HG02678 (cell line): ENCODE data around the gene GRAMD1B.

Experiments
- ATAC-seq: cut with Tn5 transposase; IDR thresholded peaks from one replicate; pipeline ENCODE4 v1.9.1; 2021; ENCODE audit warnings: mild to moderate bottlenecking, moderate library complexity; ENCODE audit not compliant: unreplicated experiment

GRAMD1B gene

DNA sequence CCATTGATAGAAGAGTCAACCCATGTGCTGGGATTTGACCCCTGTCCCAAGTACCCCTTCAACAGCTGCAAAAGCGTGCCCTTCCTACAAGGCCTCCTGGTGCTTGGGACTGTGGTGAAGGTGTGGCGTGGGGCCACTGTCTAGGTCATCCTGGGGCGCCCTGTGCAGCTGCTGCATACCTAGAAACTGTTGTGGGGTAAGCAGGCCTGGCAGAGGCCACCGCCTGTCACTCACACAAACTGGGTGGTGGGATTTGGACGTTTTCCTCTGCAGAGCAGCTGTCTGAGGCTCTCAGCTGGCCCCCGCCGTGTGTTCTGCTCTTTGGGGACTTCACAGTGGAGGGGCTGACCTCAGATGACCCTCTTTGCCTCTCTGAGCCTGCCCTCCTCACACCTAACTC is 154.7 kb downstream of the GRAMD1B start:
- ATAC-seq: no peak

DNA sequence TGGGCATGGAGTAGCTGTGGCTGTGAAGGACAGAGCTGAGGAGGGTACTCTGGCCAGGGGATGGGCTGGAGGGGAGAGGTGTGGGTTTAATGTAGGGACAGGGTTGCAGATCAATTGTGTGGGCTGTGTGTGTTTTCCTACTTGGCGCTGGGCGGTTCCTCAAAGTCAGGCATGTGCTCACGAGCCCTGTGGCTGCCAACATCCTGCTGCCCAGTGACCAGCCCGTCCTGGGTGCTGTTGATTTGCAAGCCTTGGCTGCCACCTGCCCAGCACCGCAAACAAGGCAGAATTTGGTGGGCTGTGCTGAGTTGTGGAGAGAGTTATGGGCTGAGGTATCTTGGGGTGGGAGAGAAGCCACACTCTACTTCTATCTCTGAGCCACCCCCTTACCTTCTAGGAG is 155.1 kb downstream of the GRAMD1B start:
- no peak for ATAC-seq

DNA sequence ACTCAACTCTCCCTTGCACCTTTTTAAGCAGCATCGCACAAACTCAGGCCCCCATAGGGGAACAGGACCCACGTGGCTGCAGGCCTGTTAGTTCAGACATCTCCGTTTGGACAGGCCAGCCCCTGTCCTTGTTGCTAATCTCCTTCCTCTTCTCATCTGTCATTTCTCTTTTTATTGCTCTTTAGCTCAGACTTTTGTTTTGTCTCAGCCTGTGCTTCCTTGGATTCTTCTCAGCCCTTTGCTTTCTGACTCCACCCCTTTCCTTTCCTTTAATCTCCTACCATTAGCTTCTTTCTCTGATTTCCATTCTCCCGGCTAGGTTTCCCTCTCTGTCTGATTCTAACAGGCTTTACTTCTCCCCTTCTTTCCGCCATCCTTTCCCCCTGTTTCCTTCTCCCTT is 155.6 kb downstream of the GRAMD1B start:
- ATAC-seq: no peak

DNA sequence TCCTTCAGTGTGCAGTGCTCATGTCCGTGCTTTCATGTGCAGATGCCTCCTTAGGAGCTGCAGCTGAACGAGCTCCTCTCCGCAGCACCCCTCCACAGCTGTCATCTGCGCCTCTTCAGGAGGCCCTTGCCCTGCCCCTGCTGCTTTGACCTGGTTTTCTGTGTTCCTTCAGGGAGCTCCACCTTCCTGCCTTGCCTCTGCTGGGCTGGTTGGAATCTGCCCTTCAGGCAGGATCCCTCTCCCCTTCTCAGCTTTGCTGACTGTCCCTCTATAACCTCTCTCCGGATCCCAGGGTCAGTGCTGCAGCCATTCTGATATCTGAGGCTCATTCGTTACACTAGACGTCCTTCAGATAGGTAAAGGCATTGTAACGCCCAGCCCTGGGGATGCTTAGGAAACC is 156.5 kb downstream of the GRAMD1B start:
- no peak for ATAC-seq

DNA sequence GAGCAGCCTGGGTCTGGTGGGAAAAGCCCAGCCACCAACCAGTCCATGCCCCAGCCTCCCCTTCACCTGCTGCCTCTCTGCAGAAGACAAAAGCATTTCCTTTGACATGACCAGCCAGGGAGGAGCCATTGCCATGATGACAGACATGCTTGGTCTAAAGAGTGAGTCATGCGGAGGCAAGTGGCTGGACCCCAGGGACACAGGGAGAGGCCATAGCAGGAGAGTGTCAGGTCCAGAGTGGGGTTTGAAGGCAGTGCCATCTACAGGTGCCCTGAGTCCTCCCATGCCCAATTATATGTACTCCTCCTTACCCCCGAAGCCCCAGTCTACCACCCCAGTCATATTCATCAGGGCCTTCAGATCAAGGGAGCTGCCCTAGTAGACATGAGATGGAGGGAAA is 157.0 kb downstream of the GRAMD1B start:
- ATAC-seq: no peak

DNA sequence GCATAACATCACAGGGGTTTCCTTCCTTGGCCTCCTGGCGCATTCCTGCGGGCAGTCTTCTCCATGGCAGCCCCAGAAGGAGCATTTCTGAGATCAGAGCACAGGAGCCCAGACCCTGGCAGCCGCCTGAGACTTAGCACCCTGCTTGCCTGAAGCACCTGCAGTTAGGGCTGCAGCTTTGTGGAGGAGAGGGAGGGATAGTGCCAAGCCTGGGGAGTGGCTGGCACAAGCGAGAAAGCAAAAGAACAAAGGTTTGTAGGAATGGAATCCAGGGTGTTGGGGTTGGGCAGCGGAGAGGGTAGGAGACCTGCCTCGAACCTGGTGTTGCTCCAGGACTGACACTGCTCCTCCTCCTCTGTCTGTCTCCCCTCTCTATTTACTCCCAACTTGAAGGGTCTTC is 157.5 kb downstream of the GRAMD1B start:
- no peak for ATAC-seq

DNA sequence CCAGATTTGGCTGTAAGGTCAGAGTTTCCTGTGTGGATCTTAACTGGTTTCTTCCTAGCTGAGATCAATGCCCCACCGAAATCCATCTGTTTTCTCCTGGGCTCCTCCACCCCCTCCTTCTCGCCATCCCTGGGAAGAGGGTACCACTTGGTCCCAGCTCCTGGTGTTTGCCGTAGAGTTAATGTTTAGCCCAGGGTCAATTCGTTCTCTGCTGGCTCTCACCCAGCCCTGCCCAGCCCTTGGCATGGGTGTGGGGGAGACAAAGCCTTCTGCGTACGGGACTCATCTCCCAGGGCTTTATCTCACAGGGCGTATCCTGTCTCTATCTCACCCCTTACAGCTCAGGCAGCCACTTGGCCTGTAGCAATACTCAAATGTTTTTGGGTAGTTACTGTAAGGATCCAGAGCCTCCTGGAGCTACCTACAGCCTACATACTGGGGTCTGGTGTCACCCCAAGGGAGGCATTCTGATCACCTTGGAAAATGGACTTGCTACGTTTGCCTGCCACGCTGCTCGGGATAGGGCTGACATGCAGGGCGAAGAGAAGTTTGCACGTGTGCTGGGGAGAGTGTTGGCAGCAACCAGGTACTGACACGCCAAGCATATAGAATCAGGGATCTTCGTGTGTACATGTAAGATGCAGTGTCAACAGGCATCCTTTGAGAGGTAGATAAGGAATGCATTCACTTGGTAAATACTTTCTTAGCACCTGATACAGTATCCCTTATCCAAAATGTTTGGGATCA is 158.2 kb downstream of the GRAMD1B start:
- ATAC-seq: no peak

DNA sequence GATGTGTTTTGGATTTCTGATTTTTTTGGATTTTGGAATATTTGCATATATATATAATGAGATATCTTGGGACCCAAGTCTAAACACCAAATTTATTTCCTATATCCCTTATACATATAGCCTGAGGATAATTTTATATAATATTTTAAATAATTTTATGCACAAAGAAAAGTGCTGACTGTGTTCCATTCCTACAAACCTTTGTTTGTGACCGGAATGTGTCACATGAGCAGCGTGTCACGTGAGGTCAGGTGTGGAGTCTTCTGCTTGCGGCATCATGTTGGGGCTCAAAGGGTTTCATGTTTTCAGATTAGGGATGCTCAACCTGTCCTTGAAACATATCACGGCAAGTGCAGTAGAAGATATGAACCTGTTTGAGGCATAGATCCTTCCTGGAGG is 158.8 kb downstream of the GRAMD1B start:
- ATAC-seq: no peak

DNA sequence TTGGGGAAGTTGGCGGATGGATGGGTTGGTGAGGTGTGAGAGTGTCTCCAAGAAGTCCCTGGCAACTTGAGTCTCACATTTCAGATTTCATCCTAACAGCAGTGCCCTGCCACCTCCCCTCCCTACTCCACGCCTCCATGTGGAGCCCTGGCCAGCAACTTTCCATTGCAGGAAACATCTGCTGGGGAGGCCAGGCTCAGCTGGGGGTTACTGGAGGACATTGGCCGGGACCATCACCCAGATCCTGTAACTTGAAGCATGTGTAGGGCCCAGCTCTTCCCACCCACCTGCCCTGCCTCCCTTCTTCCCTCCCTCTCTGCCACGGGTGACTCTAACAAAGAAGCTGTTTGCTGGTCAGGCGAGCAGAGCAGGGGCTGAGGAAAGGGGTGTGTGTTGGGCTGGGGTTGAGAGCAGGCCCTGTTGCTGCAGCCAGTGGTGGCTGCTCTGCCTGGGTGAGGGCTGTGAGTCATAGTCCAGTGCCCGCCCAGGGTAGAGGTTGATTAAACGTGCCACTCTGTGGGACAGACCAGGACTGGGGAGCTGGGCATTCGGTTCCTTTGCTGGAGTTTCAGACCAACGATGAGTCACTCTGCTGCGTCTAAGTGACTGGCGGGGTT is 160.3 kb downstream of the GRAMD1B start:
- ATAC-seq: no peak

DNA sequence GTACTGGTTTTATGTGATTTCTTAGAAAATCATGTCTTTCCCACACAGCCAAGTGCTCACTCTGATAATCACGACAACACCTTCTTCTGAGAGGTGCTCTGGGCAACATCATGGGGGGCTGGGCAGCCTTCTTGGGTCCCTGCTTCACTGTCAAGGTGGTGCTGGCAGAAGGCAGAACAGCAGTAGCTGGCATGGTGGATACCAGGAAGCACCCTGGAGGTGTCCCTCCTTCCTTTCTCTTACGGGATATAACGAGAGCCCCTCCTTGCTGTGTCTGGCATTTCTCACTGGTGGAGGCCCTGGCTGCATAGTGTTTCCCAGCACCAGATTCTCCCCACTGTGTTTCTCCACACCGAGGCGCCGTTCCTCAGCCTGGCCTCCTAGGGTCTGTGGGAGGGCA is 163.5 kb downstream of the GRAMD1B start:
- ATAC-seq: no peak

DNA sequence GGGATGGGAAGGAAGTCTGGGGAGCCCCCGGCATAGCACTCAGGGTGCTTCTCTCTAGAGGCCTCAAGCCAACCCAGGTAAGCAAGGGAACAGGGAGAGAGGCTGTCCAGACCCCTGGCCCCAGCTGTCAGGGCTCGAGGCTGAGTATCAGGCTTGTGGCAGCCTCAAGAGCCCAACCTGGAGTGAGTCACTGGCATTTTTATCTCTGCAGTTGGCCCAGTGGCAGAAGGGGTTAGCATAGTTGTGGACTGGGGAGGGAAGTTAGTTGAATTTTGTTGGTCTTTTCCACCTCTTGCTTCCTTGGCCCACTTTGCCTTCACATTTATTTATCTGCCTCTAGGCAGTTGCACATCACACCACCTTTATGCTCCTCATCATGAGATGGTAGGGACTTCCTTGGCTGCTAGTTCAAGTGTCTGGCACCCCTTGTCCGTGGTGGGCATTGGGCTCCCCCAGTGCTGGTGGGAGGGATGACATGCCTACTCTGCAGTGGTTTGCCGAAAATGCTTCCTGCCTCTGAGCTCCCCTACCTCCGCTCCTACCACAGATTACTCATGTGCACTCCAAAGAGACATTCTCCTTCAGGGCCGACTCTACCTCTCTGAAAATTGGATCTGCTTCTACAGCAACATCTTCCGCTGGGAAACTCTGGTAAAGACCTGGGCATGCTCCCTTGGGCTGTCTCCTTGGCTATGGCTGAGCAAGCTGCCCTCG is 164.3 kb downstream of the GRAMD1B start:
- ATAC-seq: no peak

DNA sequence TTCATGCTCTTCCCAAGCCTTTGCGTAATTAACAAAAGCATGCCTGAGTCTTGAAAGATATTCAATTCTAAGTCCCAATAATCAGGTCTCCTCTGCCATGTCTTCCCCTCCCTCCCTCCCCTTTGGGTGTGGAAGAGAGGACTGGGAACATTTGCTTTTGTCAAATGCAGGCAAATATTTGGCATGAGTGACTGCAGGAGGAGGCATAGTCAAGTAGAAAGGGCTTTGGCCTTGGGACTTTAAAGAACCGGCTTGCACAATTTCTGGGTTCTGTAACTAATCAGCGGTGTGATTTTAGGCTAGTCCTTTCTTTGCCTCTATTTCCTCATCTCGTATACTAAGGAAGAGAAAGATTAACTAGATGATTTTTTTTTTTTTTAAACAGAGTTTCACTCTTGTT is 164.9 kb downstream of the GRAMD1B start:
- ATAC-seq: no peak

DNA sequence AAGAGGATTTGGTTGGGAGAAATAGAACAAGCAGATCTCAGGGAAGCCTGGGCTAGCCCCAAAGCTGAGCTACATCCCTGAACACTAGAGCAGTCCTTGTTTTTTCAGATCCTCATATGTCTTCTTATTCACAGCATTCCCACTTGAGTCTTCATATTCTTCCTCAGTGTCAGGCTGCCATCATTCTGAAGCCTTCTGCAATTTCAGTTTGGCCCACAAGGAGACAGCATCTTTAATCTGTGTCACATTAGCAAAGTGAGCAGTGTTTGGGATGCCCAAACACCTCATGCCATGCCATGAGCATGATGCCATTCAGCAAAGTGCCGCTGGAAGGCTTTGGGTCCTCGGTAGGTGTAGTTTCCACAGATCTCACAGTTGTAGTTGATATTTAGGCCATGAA is 167.8 kb downstream of the GRAMD1B start:
- ATAC-seq: no peak

DNA sequence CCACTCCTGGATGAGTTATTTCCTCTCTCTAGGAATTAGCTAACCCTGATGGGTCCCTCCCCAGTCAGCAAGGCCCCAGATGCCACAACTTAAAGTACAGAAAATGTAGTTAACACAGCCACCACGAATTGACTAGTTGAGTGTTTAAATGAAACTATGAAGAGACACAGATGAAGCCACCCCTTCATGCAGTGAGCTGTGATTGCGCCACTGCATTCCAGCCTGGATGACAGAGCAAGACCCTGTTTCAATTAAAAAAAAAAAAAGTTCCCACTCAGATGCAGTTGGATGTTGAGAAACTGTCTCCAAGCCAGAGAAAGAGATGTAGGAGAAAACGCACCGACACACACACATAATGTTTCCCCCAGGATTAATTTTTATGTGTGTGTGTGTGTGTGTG is 171.1 kb downstream of the GRAMD1B start:
- no peak for ATAC-seq

DNA sequence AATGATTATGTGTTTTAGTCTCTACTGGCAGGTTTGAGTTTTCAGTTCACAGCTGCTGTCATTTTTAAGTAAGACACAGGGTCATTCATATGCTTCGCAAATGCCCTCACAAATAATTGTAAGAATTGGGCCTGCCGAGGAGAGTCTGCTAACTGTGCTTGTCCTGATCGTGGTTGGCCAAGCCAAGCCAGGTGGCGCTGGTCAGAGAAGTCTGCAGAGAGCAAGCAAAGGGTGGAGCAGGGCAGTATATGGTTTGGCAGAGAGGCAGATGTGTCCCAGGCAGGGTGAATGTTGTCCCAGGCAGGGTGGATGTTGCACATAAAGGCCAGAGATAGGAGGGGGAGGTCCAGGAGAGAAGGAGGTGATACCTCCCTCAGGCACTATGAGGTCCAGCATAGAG is 171.7 kb downstream of the GRAMD1B start:
- ATAC-seq: no peak

DNA sequence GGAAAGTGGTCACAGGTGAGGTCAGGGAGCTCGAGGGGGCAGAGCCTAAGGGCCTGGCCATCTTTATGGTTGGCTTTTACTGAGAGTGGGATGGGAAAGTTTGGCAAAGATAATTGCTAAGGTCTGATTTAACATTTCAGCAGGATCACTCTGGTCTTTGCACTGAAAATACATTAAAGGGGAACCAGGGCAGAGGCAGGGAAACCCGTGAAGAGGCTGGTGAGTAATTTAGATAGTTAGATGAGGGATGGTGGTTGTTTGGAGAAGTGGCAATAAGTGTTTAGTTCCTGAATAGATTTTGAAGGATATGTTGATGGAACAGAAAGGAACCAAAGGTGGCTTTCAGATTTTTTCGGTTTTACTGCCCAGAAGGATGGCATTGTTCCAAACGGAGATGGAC is 173.6 kb downstream of the GRAMD1B start:
- no peak for ATAC-seq

DNA sequence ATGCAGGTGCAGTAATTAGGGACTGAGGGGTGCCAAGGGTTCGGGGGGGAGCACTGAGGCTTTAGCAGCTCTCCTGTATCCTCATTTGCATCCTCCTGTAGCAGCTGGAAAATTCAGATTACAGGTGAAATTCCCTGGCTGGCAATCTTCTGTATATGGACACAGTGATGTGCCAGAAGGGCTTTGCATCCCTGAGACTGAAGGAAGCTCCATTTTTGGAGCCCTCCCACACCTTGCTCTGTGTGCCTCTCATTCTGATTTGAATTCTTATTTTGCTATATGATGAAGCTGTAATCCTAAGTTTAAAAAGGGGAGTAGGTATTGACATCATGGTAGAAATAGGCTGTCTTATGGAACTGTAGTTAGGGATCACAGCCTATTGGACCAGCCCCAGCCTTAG is 177.7 kb downstream of the GRAMD1B start:
- no peak for ATAC-seq

DNA sequence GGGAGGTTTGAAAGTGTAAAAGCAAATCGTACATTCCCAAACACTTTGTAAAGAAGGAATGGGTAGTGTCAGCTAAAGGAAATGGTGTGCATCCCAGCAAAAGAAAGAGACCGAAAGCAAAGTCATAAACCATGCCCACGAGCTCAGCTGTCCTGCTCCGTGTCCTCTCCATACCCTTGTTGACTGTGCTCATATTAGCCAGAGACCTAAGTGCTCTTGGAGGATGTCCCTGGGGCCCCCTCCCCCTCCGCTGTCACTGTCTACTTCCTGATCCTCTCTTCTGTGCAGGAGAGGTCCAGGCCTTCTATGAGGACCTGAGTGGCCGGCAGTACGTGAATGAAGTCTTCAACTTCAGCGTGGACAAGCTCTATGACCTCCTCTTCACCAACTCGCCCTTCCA is 178.3 kb downstream of the GRAMD1B start:
- ATAC-seq: no peak

DNA sequence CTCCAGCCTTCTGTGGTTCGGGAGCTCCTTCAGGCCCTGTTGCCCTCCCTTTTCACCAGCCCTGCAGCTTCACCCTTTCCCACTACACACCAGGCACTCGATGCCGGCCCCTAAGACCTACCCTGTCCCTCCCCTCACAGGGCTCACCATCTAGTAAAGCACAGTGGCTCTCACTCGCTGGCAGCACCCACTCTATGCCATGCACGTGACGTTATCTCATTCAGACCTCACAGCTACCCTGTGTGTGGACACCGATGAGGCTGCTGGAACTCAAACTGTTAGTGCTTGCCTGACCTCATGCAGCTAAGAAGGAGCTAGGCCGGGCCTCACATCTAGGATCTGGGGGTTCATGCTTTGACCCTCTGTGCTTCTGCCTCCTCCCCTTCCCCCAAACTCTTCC is 178.9 kb downstream of the GRAMD1B start:
- ATAC-seq: no peak

DNA sequence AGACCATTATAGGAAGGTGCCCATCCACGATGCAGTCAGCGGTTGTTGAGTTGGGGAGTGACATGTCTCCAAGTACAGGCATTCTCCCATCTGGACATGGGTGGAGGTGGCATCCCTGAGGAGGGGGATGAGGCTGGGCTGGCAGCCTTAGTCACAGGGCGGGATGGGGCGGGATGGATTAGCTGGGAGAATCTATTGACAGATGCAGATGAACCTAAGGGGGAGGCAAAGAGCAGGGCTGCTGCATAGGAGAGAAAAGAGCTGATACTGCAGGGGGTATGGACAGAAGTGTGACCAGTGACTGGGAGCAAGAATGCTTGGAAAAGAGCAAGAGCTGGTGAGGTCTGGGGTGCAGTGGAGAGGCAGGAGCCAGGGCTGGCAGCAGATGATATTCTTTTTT is 181.6 kb downstream of the GRAMD1B start:
- ATAC-seq: no peak

DNA sequence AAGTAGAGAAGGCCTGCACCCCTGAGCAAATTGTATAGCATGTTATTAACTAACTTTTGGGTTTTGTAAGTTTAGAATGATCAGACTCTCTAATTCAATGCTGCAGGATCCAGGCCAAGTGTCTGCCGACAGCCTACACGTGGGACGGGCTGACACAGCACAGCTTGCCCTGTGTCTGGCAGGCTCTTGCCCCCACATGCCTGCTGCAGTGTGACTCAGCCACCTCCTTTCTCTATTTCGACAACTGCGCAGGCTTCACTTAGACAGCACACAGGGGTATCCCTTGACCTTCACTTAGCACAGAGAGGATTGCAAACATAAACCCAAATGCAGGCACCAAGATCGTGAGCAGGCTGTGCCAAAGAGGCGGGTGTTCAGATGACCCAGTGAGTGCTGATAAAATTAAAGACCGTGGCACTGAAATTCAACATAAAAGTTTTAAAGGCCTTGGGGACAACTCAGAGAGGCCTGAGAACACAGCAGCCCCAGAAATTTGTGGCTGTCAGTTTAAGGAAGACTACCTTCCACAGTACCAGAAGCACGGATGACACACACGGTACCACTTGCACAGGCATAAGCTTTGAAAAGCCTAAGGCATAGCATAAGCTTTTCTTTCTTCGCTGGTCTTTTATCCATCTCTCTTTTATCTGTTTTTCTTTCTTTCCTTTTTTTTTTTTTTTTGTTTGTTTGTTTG is 186.6 kb downstream of the GRAMD1B start:
- ATAC-seq: no peak

DNA sequence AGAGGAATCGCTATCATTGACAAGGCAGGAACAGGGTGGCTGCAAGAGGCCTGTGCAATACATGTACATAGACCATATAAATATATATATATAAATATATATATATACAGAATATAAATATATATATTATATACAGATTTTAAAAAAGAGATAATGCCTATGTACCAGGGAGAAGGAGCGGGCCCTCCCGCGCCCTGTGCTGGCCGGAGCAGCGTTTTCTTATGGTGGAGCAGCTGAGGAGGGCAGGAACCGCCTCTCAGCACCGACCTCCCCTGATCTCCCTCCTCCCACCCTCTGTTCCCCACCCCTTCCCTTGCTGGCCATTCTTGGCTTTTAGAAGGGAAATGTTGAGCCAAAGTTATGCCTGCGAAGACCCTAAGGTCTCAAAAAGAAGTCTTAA is 192.5 kb downstream of the GRAMD1B start:
- ATAC-seq: no peak
